GM12872 (cell line): ENCODE measurements around the gene PHKA2.

ENCODE experiments used
- TF ChIP-seq, protein P1 (sequence below): IDR thresholded peaks from 3 replicates; pipeline ENCODE4 v1.5.1; 2011; ENCODE audit warnings: low read depth, mild to moderate bottlenecking, low read length, moderate library complexity; ENCODE audit not compliant: insufficient read depth

The PHKA2 gene

GRCh38 chrX:18873836-18874235, 110.1 kb downstream of the PHKA2 start:
- TF ChIP-seq, protein P1, sequence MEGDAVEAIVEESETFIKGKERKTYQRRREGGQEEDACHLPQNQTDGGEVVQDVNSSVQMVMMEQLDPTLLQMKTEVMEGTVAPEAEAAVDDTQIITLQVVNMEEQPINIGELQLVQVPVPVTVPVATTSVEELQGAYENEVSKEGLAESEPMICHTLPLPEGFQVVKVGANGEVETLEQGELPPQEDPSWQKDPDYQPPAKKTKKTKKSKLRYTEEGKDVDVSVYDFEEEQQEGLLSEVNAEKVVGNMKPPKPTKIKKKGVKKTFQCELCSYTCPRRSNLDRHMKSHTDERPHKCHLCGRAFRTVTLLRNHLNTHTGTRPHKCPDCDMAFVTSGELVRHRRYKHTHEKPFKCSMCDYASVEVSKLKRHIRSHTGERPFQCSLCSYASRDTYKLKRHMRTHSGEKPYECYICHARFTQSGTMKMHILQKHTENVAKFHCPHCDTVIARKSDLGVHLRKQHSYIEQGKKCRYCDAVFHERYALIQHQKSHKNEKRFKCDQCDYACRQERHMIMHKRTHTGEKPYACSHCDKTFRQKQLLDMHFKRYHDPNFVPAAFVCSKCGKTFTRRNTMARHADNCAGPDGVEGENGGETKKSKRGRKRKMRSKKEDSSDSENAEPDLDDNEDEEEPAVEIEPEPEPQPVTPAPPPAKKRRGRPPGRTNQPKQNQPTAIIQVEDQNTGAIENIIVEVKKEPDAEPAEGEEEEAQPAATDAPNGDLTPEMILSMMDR = no peak

DNA sequence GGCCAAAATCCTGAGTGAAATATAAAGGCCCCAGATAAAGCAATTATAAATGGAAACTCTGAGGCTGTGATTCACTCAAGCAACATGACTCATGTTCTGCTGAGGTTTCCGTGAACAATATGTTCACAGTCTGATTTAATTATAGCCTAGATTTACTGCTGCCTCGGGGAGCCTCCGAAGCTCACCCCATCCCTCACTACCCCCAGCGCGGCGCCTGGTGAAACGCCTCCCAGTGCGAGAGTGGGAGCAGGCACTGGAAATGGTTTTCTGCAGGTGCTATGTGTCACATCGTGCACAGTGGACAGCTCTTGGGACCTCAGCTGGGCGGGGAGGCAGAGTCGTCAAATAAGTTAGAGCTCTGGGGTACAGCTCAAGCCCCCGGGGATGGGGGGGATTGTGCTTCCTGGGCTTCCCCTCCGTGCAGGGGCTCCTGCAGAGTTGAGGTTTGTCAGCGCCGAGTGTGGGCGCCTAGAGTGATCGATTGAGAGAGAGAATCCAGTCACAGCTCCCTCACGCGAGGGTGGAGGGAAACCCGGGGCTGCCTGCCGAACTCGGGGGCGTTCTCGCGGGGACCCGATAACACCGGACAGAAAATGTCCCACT, 110.6 kb downstream of the PHKA2 start:
- TF ChIP-seq, protein P1 = no peak

- TF ChIP-seq, protein P1 = no peak
Measured at GRCh38 chrX:18872621-18873020, 111.3 kb downstream of the PHKA2 start.

- TF ChIP-seq, protein P1 = no peak
Measured at GRCh38 chrX:18871970-18872369, 111.9 kb downstream of the PHKA2 start.

DNA sequence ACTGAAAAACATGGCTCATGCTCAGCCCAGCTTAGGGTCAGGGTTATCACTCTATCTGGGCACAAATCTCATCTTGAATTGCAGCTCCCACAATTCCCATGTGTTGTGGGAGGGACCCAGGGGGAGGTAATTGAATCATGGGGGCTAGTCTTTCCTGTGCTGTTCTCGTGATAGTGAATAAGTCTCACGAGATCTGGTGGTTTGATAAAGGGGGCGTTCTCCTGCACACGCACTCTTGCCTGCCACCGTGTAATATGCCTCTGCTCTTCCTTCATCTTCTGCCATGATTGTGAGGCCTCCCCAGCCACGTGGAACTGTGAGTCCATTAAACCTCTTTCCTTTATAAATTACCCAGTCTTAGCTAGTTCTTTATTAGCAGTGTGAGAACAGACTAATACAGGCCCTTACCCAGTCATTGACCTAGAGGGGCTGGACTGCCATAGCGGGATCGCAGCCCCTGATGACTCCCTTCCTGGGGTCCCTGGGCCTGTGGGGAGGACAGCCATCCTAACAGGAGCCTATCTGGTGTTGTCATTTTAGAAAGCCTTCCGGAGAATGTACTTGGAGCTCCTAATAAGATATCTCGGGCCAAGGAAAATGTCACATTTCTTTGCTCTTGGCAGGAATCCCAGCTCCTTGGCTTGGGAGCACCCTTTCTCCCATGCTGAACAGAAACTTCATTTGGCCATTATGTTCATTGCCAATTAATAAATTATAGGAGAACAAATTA, 112.6 kb downstream of the PHKA2 start:
- TF ChIP-seq, protein P1 = no peak

GRCh38 chrX:18864390-18864920, 119.5 kb downstream of the PHKA2 start:
- TF ChIP-seq, protein P1 = no peak

DNA sequence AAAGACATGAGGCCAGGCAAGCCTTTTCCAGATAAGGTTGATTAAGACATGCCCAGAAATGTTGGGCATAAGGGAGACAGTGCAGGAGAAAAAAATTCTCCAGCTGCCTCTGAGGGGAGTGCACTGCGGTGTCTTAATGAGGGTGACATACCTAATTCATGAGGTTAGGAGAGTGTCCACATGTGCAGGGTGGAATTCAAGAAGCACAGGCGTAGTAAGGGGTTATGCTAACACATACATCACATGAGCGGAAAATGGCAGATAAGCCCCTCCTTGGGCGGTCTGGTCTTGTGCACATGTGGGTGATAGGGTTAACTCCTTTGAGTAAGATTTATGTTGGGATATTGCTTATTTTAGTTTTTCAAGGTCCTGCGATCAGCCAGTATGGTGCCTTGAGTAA, 122.4 kb downstream of the PHKA2 start:
- TF ChIP-seq, protein P1 = no peak
